Omental fat pad (tissue), 4 donors: ENCODE data around the gene USP54. TPM values are rescaled to one million over a fixed set of nuclear protein-coding genes. Genes with fewer than 3 reads are reported as not detected.
A peak's percentile ranks its signal among the peaks of the same experiment; 100 is the strongest.
"Not testable (repeated sequence)": the region's sequence is repeated elsewhere in the genome, so short reads cannot be mapped to it uniquely, and the experiment has no call there.

Source experiments
- ATAC-seq: fragments of 150-250 bp; one replicate; pipeline ENCODE4 v1.9.1; 2016; ENCODE audit warnings: mild to moderate bottlenecking, moderate library complexity; ENCODE audit not compliant: low FRiP score
- DNase-seq: peaks from one replicate; pipeline ENCODE4 v3.0.0-alpha.2; 2019; ENCODE audit warnings: low spot score
- CTCF ChIP-seq, 3 donors: fragments of 450-650 bp; IDR thresholded peaks; one replicate each; pipeline ENCODE4 v1.5.1; 2016 to 2017; ENCODE audit warnings: antibody characterized with exemption in 3 of 3, mild to moderate bottlenecking in 3 of 3, moderate library complexity in 2 of 3
- total RNA-seq, 4 donors: library from RNA; depleted of rRNA; stranded (reverse); fragments of >200 nt; gene quantifications; one replicate each; pipeline ENCODE4 v1.1.0, GENCODE V29; 2016

Gene USP54
- total RNA-seq, 4 donors from 2014 or later, result 9.2 to 28.1 (median 20.2) TPM

GRCh38 chr10:73576890-73577591 lies 14.1 kb downstream of the USP54 start:
- DNase-seq (no peak), ATAC-seq (peak; percentile 29)
- no peak for TF ChIP-seq CTCF (IDR thresholded peaks at IDR 0.05)

- DNase-seq (no peak), ATAC-seq (peak; percentile 84)
- no peak for TF ChIP-seq CTCF (IDR thresholded peaks at IDR 0.05)
Observed at GRCh38 chr10:73576178-73576889, 14.8 kb downstream of the USP54 start.

- ATAC-seq, DNase-seq: not testable (repeated sequence)
Observed at GRCh38 chr10:73567025-73567424, 24.1 kb downstream of the USP54 start.

- no peak for DNase-seq
- ATAC-seq, result no peak
- no peak for TF ChIP-seq CTCF (IDR thresholded peaks at IDR 0.05)
Observed at GRCh38 chr10:73561192-73561591, 29.9 kb downstream of the USP54 start.

GRCh38 chr10:73559590-73559989 lies 31.6 kb downstream of the USP54 start:
- DNase-seq (no peak), ATAC-seq (no peak)
- no peak for TF ChIP-seq CTCF (IDR thresholded peaks at IDR 0.05)

- TF ChIP-seq CTCF (IDR thresholded peaks at IDR 0.05), result no peak
- ATAC-seq (no peak), DNase-seq (no peak)
Observed at GRCh38 chr10:73556855-73557254, 34.3 kb downstream of the USP54 start.

- ATAC-seq (no peak), DNase-seq (no peak)
- no peak for TF ChIP-seq CTCF (IDR thresholded peaks at IDR 0.05)
Observed at GRCh38 chr10:73554721-73555120, 36.4 kb downstream of the USP54 start.
